ENCODE data around the gene C19orf18.

GRCh38 chr19:57914531-57914930, 59.8 kb downstream of the C19orf18 start:
- TF ChIP-seq POLR2A (IDR thresholded peaks at IDR 0.05; ENCODE audit: low read depth, low read length): no peak
- no peak for TF ChIP-seq RAD21 (IDR thresholded peaks at IDR 0.05; ENCODE audit: low read length)
- TF ChIP-seq CTCF (conservative IDR thresholded peaks at IDR 0.05; ENCODE audit: low read depth, low read length): no peak
- no peak for TF ChIP-seq RFX5 (IDR thresholded peaks at IDR 0.05; ENCODE audit: low read depth, low read length)
- no peak for TF ChIP-seq CHD1 (IDR thresholded peaks at IDR 0.05; ENCODE audit: low read depth, low read length)
- TF ChIP-seq ELK1 (IDR thresholded peaks at IDR 0.05; ENCODE audit: borderline replicate concordance, low read depth, low read length): no peak

Measured in IMR-90 (cell line).